SK-N-DZ (cell line): ENCODE results near the gene IL12RB2.
"Not testable (repeated sequence)": the region's sequence is repeated elsewhere in the genome, so short reads cannot be mapped to it uniquely, and the experiment has no call there.

ENCODE experiments used
- DNase-seq: peaks from one replicate; pipeline ENCODE4 v3.0.0-alpha.2; 2015; ENCODE audit warnings: low spot score

IL12RB2 gene

DNA sequence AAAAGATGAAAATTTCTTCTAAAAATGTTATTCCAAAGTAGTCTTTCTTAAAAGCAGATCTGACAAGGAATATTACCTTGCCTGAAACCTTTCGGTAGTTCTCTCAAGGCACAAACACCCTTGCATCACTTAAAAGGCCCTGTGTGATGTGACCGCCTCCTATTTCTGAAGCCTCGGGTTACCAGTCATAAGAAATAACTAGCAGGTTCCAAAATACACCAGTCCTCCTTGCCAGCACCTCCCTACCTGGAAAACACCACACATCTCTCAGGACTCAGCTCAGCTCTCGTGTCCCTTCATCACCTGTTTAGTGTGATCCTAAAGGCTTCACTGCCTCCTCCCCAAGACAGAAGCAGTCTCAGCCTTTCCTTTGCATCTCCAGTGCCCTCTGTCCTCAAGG, 86.9 kb downstream of the IL12RB2 start:
- no peak for DNase-seq

DNA sequence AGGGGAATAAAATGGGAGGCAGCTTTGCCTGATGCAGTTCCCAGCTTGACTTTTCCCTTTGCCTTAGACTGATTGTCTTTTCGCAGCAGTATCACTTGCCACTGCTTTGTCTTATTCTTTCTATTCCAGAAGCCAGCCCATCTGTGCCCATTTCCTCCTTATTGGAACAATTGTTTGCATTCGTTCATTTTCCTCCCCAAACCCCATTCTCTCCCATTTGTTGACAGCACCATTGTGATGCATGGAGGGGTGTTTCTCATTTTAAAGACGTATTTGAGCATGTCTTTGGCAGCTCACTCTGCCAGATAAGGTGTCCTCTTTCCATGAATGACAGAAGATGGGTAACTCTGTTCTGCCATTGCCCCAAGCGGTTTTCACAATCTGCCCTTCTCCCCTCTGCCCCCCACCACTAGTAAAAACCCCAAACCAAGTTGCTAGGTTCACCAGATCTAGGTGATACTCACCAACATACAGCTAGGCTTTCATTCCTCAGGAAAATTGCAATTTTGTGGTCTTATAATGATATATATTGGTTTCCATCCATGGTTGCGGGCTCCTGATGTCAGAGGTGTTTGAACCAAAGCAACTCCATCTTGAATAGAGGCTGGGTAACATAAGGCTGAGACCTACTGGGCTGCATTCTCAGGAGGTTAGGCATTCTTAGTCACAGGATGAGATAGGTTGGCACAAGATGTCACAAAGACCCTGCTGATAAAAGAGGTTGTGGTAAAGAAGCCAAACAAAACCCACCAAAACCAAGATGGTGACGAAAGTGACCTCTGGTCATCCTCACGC, 91.7 kb downstream of the IL12RB2 start:
- DNase-seq = no peak

DNA sequence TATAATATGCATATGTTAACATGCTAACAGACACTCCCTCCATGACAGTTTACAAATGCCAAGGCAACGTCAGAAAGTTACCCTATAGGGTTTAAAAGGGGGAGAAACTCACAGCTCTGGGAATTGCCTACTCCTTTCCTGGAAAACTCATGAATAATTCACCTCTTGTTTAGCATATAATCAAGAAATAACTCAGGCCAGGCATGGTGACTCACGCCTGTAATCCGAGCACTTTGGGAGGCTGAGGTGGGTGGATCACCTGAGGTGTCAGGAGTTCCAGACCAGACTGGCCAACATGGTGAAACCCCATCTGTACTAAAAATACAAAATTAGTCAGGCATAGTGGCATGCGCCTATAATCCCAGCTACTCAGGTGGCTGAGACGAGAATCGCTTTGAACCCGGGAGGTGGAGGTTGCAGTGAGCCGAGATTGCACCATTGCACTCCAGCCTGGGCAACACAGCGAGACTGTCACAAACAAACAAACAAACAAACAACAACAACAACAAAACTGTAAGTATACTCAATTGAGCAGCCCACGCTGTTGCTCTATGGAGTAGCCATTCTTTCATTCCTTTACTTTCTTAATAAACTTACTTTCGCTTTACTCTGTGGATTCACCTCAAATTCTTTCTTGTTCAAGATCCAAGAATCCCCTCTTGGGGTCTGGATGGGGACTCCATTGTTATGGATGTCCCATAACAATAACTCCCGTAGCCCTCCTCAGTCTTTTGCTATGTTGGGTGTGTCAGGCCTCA, 92.5 kb downstream of the IL12RB2 start:
- not testable (repeated sequence) for DNase-seq

DNA sequence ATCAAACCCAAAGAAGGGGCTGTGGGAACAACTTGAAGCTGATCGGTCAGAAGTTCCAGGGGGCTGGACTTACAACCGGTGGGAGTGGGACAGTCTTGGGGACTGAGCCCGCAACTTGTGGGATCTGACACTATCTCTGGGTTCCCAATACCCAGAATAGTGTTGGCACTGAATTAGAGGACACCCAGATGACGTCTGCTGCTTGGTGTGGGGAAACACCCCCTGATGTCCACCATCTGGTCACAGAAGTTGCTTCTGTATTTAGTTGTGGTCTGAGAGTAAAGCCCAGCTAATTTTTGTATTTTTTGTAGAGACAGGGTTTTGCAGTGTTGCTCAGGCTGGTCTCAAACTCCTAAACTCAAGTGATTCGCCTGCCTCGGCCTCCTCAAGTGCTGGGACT, 93.8 kb downstream of the IL12RB2 start:
- no peak for DNase-seq

DNA sequence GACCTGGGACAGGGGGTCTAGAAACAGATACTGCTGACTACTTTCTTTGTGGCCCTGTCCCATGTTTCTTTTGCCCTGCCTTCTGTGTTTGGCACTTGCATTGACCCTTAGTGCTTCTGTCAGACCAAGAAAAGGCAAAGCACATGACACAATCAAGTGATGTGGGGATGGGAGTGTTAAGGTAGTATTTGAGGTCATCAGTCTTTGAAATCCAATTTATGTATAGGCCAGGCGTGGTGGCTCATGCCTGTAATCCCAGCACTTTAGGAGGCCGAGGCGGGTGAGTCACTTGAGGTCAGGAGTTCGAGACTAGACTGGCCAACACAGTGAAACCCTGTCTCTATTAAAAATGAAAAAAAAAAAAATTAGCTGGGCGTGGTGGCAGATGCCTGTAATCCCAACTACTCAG, 96.5 kb downstream of the IL12RB2 start:
- no peak for DNase-seq

DNA sequence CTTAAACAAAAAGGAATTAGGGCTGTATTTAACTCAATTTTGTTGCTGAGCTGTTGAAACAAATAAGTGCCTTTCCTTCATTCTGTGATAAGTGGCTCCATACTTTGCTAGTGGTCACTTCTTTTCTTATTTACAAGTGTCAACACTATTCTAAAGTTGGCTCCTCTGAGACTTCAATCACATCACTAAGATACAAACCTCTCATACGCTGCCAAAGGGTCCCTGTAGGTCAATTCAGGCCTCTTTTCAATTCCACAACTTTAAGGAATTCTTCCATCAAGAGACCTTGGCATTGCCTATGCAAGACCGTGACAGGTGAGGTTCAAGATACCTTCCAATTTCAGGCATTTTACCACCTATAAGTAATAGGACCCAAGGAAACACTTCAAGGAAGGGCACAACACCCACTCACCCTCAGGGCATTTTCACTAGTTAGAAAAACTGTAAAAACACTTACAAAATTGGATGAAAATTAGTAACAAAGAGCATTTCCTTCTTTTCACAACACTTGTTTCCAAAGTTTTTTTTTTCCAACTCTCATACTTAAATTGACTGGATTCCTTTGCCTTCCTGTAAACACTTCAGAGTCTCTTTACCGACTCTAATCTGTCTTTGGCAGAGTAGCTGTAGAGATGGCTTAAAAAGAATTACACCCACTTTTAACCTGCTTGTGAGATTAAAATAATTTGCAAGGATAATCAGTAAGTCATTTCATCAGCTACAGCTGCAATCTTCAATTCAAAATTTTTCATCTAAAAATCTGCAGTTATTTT, 98.0 kb downstream of the IL12RB2 start:
- DNase-seq = no peak

DNA sequence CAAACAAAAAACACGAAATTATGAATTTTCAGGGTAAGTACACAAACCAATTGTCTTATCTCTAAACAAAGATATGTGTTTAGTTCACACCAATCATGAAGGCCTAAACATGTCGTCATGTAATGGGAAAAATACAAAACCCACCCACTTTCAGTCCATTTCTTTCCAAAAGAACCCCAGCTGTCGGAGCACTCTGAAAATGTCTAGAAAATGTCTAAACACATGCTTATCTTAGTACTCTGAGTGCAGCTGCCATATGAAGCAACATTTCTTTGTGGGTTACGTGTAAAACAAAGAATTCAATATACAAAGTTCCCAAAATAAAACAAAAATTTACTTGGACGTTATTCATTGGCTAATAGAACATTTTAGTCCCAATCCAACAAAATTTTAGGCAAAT, 99.8 kb downstream of the IL12RB2 start:
- no peak for DNase-seq

DNA sequence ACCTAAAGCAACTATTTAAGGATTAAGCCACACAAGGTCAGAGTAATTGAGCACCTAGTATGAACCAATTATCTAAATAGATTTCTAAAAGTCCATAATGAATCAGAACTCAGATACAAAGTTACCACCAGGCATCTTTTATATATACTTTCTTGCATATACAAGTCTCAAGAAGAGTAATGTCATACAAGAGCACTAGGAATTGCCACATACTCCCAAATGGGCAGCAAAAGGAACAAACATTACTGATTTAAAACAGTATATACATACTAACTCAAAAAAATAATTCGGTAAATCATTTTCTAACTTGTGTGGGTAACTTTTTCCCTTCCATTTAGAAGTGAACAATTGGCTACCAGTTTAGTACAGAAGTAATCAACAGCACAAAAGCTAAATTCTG, 100.5 kb downstream of the IL12RB2 start:
- no peak for DNase-seq

DNA sequence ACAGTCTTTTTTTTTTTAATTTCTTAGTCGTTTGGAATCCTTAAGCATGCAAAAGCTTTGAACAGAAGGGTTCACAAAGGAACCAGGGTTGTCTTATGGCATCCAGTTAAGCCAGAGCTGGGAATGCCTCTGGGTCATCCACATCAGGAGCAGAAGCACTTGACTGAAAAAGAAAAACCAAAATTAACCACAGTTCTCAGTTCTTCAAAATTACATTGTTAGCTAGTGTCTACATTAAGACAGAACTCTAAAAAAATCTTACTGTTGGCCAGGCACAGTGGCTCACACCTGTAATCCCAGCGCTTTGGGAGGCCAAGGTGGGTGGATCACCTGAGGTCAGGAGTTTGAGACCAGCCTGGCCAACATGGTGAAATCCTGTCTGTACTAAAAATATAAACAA, 105.4 kb downstream of the IL12RB2 start:
- not testable (repeated sequence) for DNase-seq

DNA sequence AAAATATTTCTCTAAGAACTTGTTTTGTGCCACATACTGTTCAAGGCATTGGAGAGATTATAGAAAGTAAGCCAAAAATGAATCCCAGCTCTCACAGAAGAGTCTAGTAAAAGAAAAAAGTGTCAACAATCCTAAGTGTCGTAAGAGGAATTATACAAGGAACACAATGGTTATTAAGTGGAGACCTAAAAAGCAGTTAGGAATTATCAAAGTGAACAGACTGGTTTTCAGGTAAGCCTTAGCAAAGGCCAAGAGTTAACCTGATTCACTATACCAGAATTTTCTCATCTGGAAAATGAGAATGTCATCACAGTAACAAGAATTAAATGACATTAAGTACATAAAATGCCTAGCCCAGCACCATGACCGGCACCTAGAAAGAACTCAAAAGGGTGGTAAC, 106.9 kb downstream of the IL12RB2 start:
- DNase-seq = no peak

DNA sequence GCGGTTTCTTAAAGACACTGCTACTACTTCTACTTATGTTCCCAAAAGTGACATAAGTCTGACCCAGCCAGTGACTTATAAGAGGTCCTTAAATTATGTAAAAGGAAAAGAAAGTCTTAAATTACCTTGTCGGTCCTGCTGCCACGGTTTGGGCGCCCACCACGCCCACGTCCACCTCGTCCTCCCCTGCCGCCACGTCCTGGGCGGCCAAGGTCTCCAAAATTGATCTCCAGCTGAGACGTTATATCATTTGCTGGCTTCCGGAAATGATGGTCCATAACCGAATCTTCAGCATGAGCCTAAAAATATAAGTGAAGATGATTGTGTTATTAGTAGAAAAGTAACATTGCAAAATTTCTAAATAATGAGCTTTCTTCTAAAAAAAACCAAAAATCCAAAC, 107.4 kb downstream of the IL12RB2 start:
- no peak for DNase-seq

DNA sequence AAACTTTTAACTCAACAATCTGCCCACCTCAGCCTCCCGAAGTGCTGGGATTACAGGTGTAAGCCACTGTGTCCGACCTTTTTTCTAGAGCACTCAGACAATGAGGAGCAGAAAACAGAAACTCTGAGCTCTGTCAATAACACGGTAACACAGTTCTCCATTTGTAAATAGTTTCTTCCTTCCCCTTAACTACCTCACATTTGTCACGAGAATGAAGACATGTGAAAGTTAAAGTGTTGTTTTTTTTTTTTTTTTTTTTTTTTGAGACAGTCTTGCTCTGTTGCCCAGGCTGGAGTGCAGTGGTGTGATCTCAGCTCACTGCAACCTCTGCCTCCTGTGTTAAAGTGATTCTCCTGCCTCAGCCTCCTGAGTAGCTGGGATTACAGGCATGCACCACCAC, 110.1 kb downstream of the IL12RB2 start:
- DNase-seq = not testable (repeated sequence)

DNA sequence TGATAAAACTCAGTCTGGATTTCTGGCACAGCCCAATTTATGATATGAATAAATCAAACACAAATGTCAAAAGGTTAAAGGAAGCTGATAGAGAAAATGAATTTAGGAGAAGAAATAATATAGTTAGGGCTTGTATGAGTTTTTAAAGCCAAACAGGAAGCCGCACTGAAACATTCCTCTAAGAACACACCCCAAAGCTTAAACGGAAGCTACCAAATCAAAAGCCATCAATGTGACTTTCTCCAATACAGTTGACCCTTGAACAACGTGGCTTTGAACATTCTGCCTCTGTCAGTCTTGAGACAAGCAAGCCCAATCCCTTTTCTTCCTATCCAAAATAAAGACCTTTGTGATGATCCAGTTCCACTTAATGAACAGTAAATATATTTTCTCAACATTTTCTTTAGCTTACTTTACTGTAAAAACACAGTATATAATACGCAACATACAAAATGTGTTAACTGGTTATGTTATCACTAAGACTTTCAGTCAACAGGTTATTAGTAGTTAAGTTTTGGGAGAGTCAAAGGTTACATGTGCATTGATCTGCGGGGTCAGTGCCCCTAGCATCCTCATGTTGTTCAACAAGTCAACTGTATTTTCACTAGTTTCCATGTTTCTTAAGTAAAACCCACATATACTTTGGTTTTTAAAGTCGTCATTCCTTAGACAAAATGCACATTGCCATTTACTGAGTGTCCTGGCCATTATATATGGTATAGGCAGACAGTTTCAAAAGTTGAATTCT, 111.3 kb downstream of the IL12RB2 start:
- DNase-seq = no peak

DNA sequence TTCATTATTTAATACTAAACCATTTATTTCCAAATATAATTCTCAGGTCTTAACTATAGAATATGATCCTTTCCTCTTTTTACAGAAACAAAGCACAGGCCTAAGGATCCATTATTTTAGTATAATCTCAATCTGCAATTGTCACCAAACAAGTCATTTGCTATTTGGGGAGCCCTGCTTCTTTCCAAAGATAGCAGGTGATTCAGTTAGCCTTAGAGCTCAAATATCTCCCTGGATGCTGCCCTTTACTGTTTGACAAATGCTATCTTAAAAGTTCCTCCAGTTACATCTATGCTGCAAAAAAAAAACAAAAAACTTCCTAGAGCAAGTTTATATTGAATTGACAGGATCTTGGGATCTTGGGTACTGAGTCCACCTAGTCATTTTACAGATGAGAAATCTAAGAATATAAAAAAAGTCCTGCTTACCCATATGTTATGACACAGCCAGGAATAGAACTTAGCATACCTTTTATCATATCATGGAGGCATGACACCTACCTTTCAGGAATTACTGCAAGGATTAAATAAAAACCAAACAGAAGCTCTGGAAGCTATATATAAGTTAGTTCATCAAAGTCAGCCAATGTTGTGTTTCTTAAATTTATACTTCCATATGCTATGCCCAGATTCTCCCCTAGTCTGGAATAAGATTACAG, 113.3 kb downstream of the IL12RB2 start:
- DNase-seq = no peak

DNA sequence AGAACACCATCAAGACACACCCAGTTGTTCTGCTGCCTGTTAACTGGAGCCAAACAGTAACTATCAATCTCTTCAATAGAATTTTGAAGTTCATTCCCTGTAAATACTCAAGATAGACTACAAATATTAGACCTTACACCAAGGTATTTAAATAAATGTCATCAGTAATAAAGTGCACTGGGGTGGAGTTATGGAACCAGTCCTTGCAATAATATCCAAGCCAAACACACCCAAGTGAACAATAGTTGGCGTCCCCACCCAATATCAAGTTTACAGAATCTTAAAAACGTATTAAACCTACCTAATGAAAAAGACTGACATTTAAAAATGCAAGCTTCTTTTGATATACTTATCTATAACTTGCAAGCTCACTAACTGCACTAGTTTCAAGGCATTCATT, 119.8 kb downstream of the IL12RB2 start:
- DNase-seq = no peak

DNA sequence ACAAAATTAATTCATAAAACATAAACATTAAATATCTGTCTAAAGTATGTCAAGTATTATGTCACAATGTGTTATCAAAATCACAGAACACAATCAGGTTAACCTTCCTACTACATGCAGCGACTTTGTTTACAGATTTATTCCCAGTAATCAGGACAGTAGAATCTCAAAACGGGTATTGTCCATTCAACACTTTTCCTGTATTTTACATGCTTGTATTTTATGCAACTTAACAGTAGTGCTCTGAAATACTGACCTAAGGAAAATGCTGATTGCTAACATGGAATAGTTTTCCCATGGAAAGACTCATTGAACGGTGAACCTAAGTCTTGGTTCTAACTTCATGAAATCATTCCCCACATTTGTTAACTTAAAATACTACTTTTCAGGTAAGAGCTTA, 120.3 kb downstream of the IL12RB2 start:
- DNase-seq = no peak

DNA sequence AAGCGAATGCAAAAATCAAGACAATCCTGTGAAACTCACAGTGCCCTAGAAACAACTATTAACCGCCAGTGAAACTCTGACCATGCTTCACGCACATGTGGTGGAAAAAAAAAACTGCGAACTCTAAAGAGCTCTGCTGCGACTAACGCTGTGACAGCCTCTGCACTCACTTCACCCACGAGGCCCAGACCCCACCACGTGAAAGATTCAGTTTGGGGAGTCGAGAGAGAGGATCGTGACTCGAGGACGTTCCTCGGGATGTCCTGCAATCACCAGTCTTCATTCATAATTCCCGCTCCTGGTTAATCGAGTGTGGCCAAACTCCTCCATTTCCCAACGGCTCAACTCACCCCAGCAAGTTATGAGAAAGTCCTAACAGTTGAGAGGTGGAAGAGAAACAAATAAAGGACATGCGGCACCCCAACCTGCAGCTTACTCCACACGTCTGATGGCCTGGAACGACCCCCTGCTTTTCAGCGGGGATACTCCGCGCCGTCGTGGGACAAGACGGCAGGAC, 121.4 kb downstream of the IL12RB2 start:
- DNase-seq = no peak

DNA sequence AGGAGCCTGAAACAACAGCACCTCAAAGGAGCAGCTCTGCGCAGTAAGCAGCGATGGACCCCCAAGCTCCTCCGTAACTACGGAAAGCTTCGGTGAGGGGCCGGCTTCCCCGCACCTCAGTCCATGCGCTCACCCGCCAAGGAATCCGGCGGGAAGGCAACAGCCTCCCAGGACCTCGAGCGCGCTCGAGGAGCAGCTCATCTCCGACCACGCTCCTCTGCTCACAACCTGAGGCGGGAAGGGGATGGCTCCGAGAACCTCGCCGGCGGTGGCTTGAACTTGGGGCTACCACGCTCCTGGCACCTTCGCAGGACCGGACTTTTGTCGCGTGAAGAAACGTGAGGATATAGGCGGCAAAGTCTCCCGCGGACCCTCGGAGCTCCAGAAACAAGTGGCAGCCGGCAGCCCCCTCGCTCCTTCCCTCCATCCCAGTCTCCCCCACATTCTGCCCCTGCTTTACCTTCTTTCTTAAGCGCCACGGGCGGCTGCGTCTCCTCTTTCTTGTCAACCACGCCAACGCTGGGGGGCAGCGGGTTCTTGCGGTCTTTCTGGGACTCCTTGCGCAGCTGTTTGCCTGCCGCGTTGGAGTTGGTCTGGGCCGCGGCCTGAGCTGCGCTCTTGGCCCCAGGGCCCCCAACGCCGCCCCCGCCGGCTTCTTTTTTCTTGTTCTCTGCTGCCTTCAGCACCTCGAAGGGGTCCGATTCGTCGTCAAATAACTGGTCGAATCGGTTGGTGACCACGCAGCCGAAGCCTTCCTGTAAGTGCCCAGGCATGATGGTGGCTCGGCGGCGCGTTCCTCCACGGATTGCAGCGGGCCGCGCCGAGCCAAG, 122.1 kb downstream of the IL12RB2 start:
- DNase-seq = no peak

DNA sequence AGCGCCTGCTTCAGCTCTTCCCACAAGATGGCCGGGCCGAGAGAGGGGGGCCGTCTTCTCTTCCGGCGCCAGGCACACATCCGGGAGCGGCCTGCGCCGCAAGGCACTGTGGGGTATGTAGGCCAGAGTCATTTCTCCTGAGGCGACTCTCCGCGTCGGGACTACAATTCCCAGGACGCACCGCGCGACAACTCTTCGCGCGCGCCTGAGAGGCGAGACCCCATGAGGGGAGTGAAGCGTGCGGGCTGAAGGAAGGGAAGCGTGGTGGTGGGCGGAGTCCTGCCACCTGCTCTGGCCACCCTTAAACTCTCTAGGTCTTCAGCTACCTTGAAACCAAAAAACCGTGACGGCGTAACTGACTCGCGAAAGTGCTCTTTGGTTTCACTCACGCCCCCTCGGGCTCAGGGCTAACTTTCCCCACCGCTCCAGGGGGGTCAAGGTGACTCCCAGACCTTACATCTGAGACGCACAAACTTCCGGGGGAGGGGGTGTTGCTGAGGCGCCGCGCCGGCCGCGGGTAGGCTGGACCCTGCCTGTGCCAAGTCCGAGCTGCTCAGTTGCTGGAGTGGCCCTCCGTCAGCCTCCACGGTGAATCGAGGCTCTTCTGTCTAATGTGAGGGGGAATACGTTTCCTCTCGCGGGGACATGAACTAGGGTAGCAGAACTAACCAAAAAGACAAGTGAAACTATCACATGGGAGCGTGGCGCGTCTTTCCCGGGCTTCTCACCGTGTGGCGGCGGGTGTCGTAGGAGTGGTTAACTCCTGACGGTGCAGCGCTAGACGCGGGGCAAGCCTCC, 122.9 kb downstream of the IL12RB2 start, which contains the start of gene SERBP1:
Gene SERBP1 (minus strand): TSS at position 45 of the 798 bp plus-strand sequence. CDS start 102 bp downstream, outside the sequence.
- peak; percentile 97 for DNase-seq
